ENCODE results near the gene SYPL2. TPM values are rescaled to one million over a fixed set of nuclear protein-coding genes. Genes with fewer than 3 reads are reported as not detected.

The SYPL2 gene
- total and polyA plus RNA-seq, 2 donors (not counting 1 experiment from before 2014, with no cell fraction given): not detected

DNA sequence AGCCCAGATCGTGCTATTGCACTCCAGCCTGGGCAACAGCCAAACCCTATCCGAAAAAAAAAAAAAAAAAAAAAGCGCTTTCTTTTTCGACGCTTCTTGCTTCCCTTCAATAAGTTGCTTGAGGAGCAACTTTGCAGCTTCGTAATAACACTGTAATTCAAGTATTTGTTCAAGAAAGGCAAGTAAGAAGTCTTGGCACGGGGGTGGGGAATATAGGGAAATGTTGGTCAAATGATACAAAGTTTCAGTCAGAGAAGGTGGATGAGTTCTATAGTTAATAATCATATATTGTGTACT, 39.2 kb upstream of the SYPL2 start:
- H3K4me1 Mint-ChIP-seq: peaks cover 30% of the 10 kb centered on the region
- H3K4me1 ChIP-seq (ENCODE audit: control insufficient read depth in 2 of 2, insufficient read depth in 2 of 2, low read length in 2 of 2): peaks cover 13 to 19% of the 10 kb centered on the region in 2 donors
- ChIA-PET POLR2A (interaction anchor here (1.5 to 1.7 kb wide), 2 partner anchors 56 to 67 kb away, joined by 4 to 5 read pairs; partner anchors contain the start of genes ATXN7L2 and CYB561D1), CTCF (interaction anchor here (1.5 to 3.8 kb wide), 3 partner anchors 63 to 105 kb away, joined by 6 to 25 read pairs (median 8); partner anchors contain the start of gene CYB561D1)
- H3K27ac ChIP-seq (ENCODE audit: low read length in 2 of 2): peak overlapping the region; percentile 71 to 82
- peak overlapping the region; percentile 93 for H3K4me2 ChIP-seq (replicated peaks; ENCODE audit: low read depth, low read length, poor library complexity, severe bottlenecking)
- H3K27me3 ChIP-seq (replicated peaks in 1 of 4; ENCODE audit: control extremely low read depth in 1 of 4, control insufficient read depth in 3 of 4, insufficient read depth in 4 of 4, low read length in 3 of 4): no peaks in the 10 kb centered on the region
- H3K9me3 ChIP-seq (ENCODE audit: control extremely low read depth in 1 of 3, control insufficient read depth in 2 of 3, insufficient read depth in 1 of 3, low read length in 2 of 3): no peaks in the 10 kb centered on the region
- peak overlapping the region; percentile 15 for H3K27ac Mint-ChIP-seq
- ATAC-seq (ENCODE audit: low read depth) (no peak), DNase-seq (no peak)
- no peaks in the 10 kb centered on the region for H3K27me3 Mint-ChIP-seq
- peaks cover 1% of the 10 kb centered on the region for H4K20me1 ChIP-seq (ENCODE audit: control insufficient read depth, insufficient read depth, low read length, poor library complexity, severe bottlenecking)
- H3K4me3 Mint-ChIP-seq: peak overlapping the region; percentile 98
- peaks cover 31% of the 10 kb centered on the region for H3K79me2 ChIP-seq (ENCODE audit: control insufficient read depth, insufficient read depth, low read length)
- intact Hi-C loops (cut with micrococcal nuclease): loop anchor here (2.0 kb wide), 2 partner anchors 326 to 680 kb away; partner anchors contain the start of gene STXBP3
- H3K36me3 ChIP-seq (replicated peaks in 1 of 2; ENCODE audit: control extremely low read depth in 1 of 2, control insufficient read depth in 1 of 2, extremely low read depth in 1 of 2, insufficient read depth in 2 of 2, low read length in 1 of 2): no peaks in the 10 kb centered on the region
- H3K9me3 Mint-ChIP-seq (ENCODE audit: insufficient read depth): no peaks in the 10 kb centered on the region
- peak overlapping the region; percentile 99 for H2AFZ ChIP-seq (ENCODE audit: insufficient read depth, low read depth, low read length, poor library complexity, severe bottlenecking)
- no peak for TF ChIP-seq EZH2 (IDR thresholded peaks at IDR 0.05; ENCODE audit: borderline replicate concordance, insufficient read depth, low read depth, low read length, poor library complexity, severe bottlenecking)
- TF ChIP-seq, protein P1, sequence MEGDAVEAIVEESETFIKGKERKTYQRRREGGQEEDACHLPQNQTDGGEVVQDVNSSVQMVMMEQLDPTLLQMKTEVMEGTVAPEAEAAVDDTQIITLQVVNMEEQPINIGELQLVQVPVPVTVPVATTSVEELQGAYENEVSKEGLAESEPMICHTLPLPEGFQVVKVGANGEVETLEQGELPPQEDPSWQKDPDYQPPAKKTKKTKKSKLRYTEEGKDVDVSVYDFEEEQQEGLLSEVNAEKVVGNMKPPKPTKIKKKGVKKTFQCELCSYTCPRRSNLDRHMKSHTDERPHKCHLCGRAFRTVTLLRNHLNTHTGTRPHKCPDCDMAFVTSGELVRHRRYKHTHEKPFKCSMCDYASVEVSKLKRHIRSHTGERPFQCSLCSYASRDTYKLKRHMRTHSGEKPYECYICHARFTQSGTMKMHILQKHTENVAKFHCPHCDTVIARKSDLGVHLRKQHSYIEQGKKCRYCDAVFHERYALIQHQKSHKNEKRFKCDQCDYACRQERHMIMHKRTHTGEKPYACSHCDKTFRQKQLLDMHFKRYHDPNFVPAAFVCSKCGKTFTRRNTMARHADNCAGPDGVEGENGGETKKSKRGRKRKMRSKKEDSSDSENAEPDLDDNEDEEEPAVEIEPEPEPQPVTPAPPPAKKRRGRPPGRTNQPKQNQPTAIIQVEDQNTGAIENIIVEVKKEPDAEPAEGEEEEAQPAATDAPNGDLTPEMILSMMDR (IDR thresholded peaks at IDR 0.05): no peak
- peak overlapping the region; percentile 77 for H3K9ac ChIP-seq (ENCODE audit: low read length)
- peak overlapping the region in 4 of 5 experiments; percentile 72 to 88 (median 79) for H3K4me3 ChIP-seq (ENCODE audit: control extremely low read depth in 1 of 5, extremely low read depth in 1 of 5, insufficient read depth in 1 of 5, low read depth in 2 of 5, low read length in 4 of 5)
- 43% methylated on average over 2 of the region's 7 CpGs for WGBS (ENCODE audit: insufficient coverage)

DNA sequence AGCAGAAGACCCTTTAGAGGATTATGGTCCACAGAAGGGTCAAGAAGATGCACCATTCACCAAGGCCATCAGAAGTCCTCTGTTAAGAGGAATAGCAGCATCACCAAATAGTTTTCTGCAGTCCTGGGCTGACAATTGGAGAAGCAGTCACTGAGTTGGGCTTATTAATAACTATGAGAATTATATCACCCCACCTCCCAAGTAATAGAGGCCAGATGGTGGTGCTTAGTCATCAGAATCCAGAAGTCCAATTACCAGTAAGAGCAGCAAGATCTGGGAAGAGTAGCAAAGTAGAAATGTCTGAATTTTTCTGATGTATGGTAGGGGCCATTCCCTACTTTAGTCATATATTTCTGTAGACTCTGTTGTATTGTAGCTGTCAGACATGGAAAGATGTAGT, 34.0 kb upstream of the SYPL2 start:
- H3K27ac Mint-ChIP-seq: no peak overlapping the region
- no peak for TF ChIP-seq EZH2 (IDR thresholded peaks at IDR 0.05; ENCODE audit: borderline replicate concordance, insufficient read depth, low read depth, low read length, poor library complexity, severe bottlenecking)
- TF ChIP-seq, protein P1 (IDR thresholded peaks at IDR 0.05): no peak
- no peaks in the 10 kb centered on the region for H3K36me3 ChIP-seq (replicated peaks in 1 of 2; ENCODE audit: control extremely low read depth in 1 of 2, control insufficient read depth in 1 of 2, extremely low read depth in 1 of 2, insufficient read depth in 2 of 2, low read length in 1 of 2)
- peaks cover under 1 to 2% of the 10 kb centered on the region in 2 donors for H3K4me1 ChIP-seq (ENCODE audit: control insufficient read depth in 2 of 2, insufficient read depth in 2 of 2, low read length in 2 of 2)
- H3K9me3 ChIP-seq (ENCODE audit: control extremely low read depth in 1 of 3, control insufficient read depth in 2 of 3, insufficient read depth in 1 of 3, low read length in 2 of 3): peaks cover 0 to 7% (median 2%) of the 10 kb centered on the region in 3 donors
- POLR2A ChIA-PET: no interaction called here
- DNase-seq: no peak
- H3K4me2 ChIP-seq (replicated peaks; ENCODE audit: low read depth, low read length, poor library complexity, severe bottlenecking): no peak overlapping the region
- H3K27me3 Mint-ChIP-seq: peaks cover 18% of the 10 kb centered on the region
- intact Hi-C loops (cut with micrococcal nuclease): no loop called here
- no peaks in the 10 kb centered on the region for H3K79me2 ChIP-seq (ENCODE audit: control insufficient read depth, insufficient read depth, low read length)
- no peak overlapping the region for H3K27ac ChIP-seq (ENCODE audit: low read length in 2 of 2)
- no peaks in the 10 kb centered on the region for H3K9me3 Mint-ChIP-seq (ENCODE audit: insufficient read depth)
- no peaks in the 10 kb centered on the region for H4K20me1 ChIP-seq (ENCODE audit: control insufficient read depth, insufficient read depth, low read length, poor library complexity, severe bottlenecking)
- no peak overlapping the region for H2AFZ ChIP-seq (ENCODE audit: insufficient read depth, low read depth, low read length, poor library complexity, severe bottlenecking)
- CTCF ChIA-PET: no interaction called here
- H3K4me1 Mint-ChIP-seq: peaks cover 1% of the 10 kb centered on the region
- H3K9ac ChIP-seq (ENCODE audit: low read length): no peak overlapping the region
- H3K27me3 ChIP-seq (replicated peaks in 1 of 4; ENCODE audit: control extremely low read depth in 1 of 4, control insufficient read depth in 3 of 4, insufficient read depth in 4 of 4, low read length in 3 of 4): peaks cover 0 to 9% (median 0%) of the 10 kb centered on the region in 4 experiments
- no peak for ATAC-seq (ENCODE audit: low read depth)
- H3K4me3 ChIP-seq (ENCODE audit: control extremely low read depth in 1 of 5, extremely low read depth in 1 of 5, insufficient read depth in 1 of 5, low read depth in 2 of 5, low read length in 4 of 5): no peak overlapping the region
- H3K4me3 Mint-ChIP-seq: no peak overlapping the region

Measured in B cell (primary cell).